ENCODE results near the gene HS1BP3. TPM values are rescaled to one million over a fixed set of nuclear protein-coding genes. Genes with fewer than 3 reads are reported as not detected.

The HS1BP3 gene
- total and polyA plus RNA-seq, 2 donors (not counting 3 experiments of a cell fraction or from before 2014, with no cell fraction given), result 27.4 to 33.1 TPM

DNA sequence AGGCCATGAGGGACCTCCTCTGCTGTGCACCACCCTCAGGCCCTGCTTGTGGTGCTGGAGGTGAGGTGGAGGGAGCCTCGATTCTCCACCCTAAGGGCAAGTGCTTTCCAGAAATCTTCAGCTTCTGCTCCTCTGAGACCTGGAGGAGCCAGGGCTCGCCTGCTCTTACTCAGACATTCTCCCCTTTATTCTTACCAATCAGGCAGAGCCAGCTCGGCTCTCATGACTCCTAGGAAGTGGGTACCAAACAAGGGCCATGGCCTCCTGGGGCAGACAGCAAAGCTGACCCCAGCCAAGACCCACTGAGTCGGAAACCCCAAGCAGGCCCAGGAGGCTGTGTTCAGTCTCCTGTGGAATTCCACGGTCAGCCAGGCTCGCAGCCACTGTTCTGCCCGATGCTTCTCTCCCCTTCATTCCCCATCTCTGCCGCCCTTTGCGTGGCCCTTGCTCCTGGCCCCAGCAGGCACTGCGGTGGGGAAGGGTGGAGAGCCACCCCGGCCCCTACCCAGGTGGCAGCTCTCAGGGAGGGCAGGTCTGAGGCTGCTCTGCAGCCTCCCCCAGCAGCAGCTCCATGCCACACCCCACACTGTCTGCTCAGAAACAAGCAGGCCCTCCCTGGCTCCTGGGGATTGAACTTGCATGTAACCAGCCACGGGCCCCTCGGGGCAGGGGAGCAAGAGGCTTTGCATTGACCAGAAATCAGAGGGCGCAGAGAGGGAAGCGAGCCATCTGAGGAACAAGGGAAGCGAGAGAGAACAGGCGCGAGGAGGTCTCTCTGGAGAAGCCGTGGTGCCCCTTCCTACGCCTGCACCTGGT lies 24.0 kb downstream of the HS1BP3 start:
- dilution Hi-C loops (cut with MboI; ENCODE audit: extremely low pct_ligation_motif_present, low sequenced_read_pairs), result no loop called here
- H3K36me3 ChIP-seq (ENCODE audit: control insufficient read depth in 2 of 2, extremely low read depth in 1 of 2, insufficient read depth in 2 of 2, low read length in 2 of 2), result peaks cover 0 to 17% of the 10 kb centered on the region in 2 experiments

More for the DNA sequence above, 24.0 kb downstream of the HS1BP3 start:
- no peaks in the 10 kb centered on the region for H4K20me1 ChIP-seq (replicated peaks; ENCODE audit: control insufficient read depth, extremely low read depth, insufficient read depth, low read length)
- H3K9me1 ChIP-seq (replicated peaks; ENCODE audit: control insufficient read depth, extremely low read depth, insufficient read depth, low read length), result no peaks in the 10 kb centered on the region
- H2AFZ ChIP-seq (ENCODE audit: low read depth, low read length), result no peak overlapping the region
- ChIA-PET CTCF (interaction anchor here (1.0 kb wide), 1 partner anchor 15 kb away, joined by 3 read pairs; no protein-coding TSS in a partner anchor), POLR2A (interaction anchor here (0.5 kb wide), 1 partner anchor 110 kb away, joined by 4 read pairs; no protein-coding TSS in a partner anchor)
- H3K4me1 ChIP-seq (ENCODE audit: control insufficient read depth, extremely low read depth, insufficient read depth, low read length), result no peaks in the 10 kb centered on the region
- H3K9ac ChIP-seq (replicated peaks; ENCODE audit: extremely low read depth, insufficient read depth, low read length), result no peak overlapping the region
- H3K27ac ChIP-seq (ENCODE audit: insufficient read depth, low read depth, low read length), result no peak overlapping the region
- H3K27me3 ChIP-seq (ENCODE audit: control insufficient read depth in 2 of 2, insufficient read depth in 2 of 2, low read length in 2 of 2), result no peaks in the 10 kb centered on the region
- H3K9me3 ChIP-seq (replicated peaks; ENCODE audit: control insufficient read depth, insufficient read depth, low read length), result no peaks in the 10 kb centered on the region
- no peaks in the 10 kb centered on the region for H3K79me2 ChIP-seq (ENCODE audit: control insufficient read depth, insufficient read depth, low read length)
- no peak for DNase-seq (ENCODE audit: low read depth, low spot score)
- no peak overlapping the region for H3K4me2 ChIP-seq (ENCODE audit: insufficient read depth, low read length)
- H3K4me3 ChIP-seq (replicated peaks in 1 of 3; ENCODE audit: insufficient read depth in 1 of 3, low read depth in 1 of 3, low read length in 3 of 3), result no peak overlapping the region
- no TSS peak for BruUV-seq (replicated peaks)
- TF ChIP-seq EZH2 (IDR thresholded peaks at IDR 0.05; ENCODE audit: borderline replicate concordance, low read depth, low read length, severe bottlenecking) (no peak), JUN (IDR thresholded peaks at IDR 0.05; ENCODE audit: borderline replicate concordance, insufficient read depth, insufficient read length, low read depth) (no peak), MYC (IDR thresholded peaks at IDR 0.05; ENCODE audit: low read depth, low read length) (no peak), GATA2 (IDR thresholded peaks at IDR 0.05; ENCODE audit: insufficient read depth, insufficient read length, low read depth, low read length) (no peak), FOS (IDR thresholded peaks at IDR 0.05; ENCODE audit: borderline replicate concordance, insufficient read depth, low read length) (no peak)
- TF ChIP-seq, protein P1, sequence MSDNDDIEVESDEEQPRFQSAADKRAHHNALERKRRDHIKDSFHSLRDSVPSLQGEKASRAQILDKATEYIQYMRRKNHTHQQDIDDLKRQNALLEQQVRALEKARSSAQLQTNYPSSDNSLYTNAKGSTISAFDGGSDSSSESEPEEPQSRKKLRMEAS (IDR thresholded peaks at IDR 0.05; ENCODE audit: insufficient read depth, insufficient read length), result no peak
- TF ChIP-seq, protein P2, sequence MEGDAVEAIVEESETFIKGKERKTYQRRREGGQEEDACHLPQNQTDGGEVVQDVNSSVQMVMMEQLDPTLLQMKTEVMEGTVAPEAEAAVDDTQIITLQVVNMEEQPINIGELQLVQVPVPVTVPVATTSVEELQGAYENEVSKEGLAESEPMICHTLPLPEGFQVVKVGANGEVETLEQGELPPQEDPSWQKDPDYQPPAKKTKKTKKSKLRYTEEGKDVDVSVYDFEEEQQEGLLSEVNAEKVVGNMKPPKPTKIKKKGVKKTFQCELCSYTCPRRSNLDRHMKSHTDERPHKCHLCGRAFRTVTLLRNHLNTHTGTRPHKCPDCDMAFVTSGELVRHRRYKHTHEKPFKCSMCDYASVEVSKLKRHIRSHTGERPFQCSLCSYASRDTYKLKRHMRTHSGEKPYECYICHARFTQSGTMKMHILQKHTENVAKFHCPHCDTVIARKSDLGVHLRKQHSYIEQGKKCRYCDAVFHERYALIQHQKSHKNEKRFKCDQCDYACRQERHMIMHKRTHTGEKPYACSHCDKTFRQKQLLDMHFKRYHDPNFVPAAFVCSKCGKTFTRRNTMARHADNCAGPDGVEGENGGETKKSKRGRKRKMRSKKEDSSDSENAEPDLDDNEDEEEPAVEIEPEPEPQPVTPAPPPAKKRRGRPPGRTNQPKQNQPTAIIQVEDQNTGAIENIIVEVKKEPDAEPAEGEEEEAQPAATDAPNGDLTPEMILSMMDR (IDR thresholded peaks at IDR 0.05; ENCODE audit: extremely low read depth in 1 of 2, insufficient read depth in 1 of 2, low read depth in 1 of 2, low read length in 2 of 2), result no peak
- no peak for FAIRE-seq
- intact Hi-C loops (cut with micrococcal nuclease), result no loop called here
